WTC11 (cell line): ENCODE results near the gene CPT1C.

Experiments
- NR1H2 ChIP-seq: sonication (generic); formaldehyde crosslinking; IDR thresholded peaks from 2 replicates; pipeline ENCODE4 v1.9.0; 2021; ENCODE audit warnings: mild to moderate bottlenecking, moderate library complexity, missing genetic modification reagents
- TF ChIP-seq, protein P1 (sequence below): fragments of 200-600 bp; IDR thresholded peaks from 2 replicates; pipeline ENCODE4 v1.8.0; 2022; ENCODE audit warnings: antibody characterized with exemption
- TF ChIP-seq, protein P2 (sequence below): sonication (generic); formaldehyde crosslinking; IDR thresholded peaks from 2 replicates; pipeline ENCODE4 v1.8.0; 2022; ENCODE audit warnings: mild to moderate bottlenecking, missing genetic modification reagents

DNA sequence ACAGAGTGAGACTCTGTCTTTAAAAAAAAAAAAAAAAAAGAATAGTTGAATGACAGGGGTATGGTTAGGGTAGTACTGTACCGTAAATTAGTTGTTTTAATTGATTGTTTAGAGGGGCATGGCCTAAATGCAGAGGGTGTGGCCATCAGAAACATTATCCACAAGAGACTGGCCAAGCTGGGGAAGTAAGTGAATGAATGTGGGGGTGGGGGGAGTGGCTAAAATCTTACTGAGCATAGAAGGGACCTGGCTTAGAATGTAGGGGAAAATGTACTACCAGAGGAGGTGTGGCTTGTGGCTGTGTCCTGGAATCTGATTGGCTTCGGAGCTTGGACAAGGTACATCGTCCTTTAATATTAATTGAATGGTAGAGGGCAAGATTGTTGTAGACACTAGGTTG, 21.4 kb upstream of the CPT1C start:
- TF ChIP-seq, protein P1, sequence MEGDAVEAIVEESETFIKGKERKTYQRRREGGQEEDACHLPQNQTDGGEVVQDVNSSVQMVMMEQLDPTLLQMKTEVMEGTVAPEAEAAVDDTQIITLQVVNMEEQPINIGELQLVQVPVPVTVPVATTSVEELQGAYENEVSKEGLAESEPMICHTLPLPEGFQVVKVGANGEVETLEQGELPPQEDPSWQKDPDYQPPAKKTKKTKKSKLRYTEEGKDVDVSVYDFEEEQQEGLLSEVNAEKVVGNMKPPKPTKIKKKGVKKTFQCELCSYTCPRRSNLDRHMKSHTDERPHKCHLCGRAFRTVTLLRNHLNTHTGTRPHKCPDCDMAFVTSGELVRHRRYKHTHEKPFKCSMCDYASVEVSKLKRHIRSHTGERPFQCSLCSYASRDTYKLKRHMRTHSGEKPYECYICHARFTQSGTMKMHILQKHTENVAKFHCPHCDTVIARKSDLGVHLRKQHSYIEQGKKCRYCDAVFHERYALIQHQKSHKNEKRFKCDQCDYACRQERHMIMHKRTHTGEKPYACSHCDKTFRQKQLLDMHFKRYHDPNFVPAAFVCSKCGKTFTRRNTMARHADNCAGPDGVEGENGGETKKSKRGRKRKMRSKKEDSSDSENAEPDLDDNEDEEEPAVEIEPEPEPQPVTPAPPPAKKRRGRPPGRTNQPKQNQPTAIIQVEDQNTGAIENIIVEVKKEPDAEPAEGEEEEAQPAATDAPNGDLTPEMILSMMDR, result no peak
- TF ChIP-seq, protein P2, sequence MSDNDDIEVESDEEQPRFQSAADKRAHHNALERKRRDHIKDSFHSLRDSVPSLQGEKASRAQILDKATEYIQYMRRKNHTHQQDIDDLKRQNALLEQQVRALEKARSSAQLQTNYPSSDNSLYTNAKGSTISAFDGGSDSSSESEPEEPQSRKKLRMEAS (CRISPR knock-in tag), result no peak
- no peak for TF ChIP-seq NR1H2 (CRISPR knock-in tag)
